PC-9 (cell line): Measurements from ENCODE around the gene VEGFB. TPM values are rescaled to one million over a fixed set of nuclear protein-coding genes. Genes with fewer than 3 reads are reported as not detected.

Experiments used
- BruUV-seq: library from RNA; stranded (reverse); fragments of 400-500 nt; replicated peaks from 2 replicates; lab custom pipeline; 2021; lab: Mats Ljungman, UMichigan
- CTCF ChIA-PET: fragments of 300-600 bp; sonication (Branson Sonifier 250); formaldehyde crosslinking; loops from one replicate; lab custom pipeline; 2022; ENCODE audit warnings: antibody characterized with exemption; lab: Charles Lee
- POLR2A ChIA-PET: fragments of 300-600 bp; sonication (Branson Sonifier 250); formaldehyde crosslinking; loops from one replicate; lab custom pipeline; 2022; ENCODE audit warnings: antibody characterized with exemption; ENCODE audit not compliant: unreplicated experiment; lab: Charles Lee
- DNase-seq, 2 experiments: peaks; one replicate each; pipeline versions ENCODE4 v3.0.0 to v3.0.0-alpha.2; 2015 to 2022; ENCODE audit warnings: mixed read lengths in 1 of 2
- H2AFZ ChIP-seq: fragments of 200-600 bp; sonication (generic); 2 replicates; pipeline ENCODE4 v1.8.1; 2017; ENCODE audit warnings: antibody characterized with exemption
- H3F3A ChIP-seq: fragments of 200-600 bp; sonication (generic); 2 replicates; pipeline ENCODE4 v1.8.1; 2017; ENCODE audit warnings: antibody characterized with exemption, mild to moderate bottlenecking, low read depth; ENCODE audit not compliant: insufficient read depth
- H3K27ac ChIP-seq: fragments of 200-600 bp; sonication (generic); 2 replicates; pipeline ENCODE4 v1.6.1; 2016; ENCODE audit warnings: mixed run types
- H3K27me3 ChIP-seq: fragments of 200-600 bp; sonication (generic); 2 replicates; pipeline ENCODE4 v1.6.1; 2016; ENCODE audit warnings: low read depth, mixed run types; ENCODE audit not compliant: insufficient read depth
- H3K36me3 ChIP-seq: fragments of 200-600 bp; sonication (generic); 2 replicates; pipeline ENCODE4 v1.6.1; 2016; ENCODE audit warnings: low read depth, mixed run types
- H3K4me1 ChIP-seq: fragments of 200-600 bp; sonication (generic); replicated peaks from 2 replicates; pipeline ENCODE4 v1.6.1; 2016; ENCODE audit warnings: mixed run types; ENCODE audit not compliant: insufficient read depth
- H3K4me2 ChIP-seq: fragments of 200-600 bp; sonication (generic); 2 replicates; pipeline ENCODE4 v1.6.1; 2017; ENCODE audit warnings: mixed run types
- H3K4me3 ChIP-seq: fragments of 200-600 bp; sonication (generic); 2 replicates; pipeline ENCODE4 v1.6.1; 2016; ENCODE audit warnings: mixed run types
- H3K79me2 ChIP-seq: fragments of 200-600 bp; sonication (generic); 2 replicates; pipeline ENCODE4 v1.6.1; 2017; ENCODE audit warnings: low read depth, mixed run types
- H3K9me2 ChIP-seq: fragments of 200-600 bp; sonication (generic); 2 replicates; pipeline ENCODE4 v1.8.1; 2017; ENCODE audit warnings: mild to moderate bottlenecking; ENCODE audit not compliant: insufficient read depth
- H3K9me3 ChIP-seq: fragments of 200-600 bp; sonication (generic); 2 replicates; pipeline ENCODE4 v1.8.1; 2016; ENCODE audit warnings: low read depth; ENCODE audit not compliant: insufficient read depth
- H4K20me1 ChIP-seq: fragments of 200-600 bp; sonication (generic); 2 replicates; pipeline ENCODE4 v1.8.1; 2017; ENCODE audit not compliant: insufficient read depth
- CTCF ChIP-seq: fragments of 200-600 bp; sonication (generic); conservative IDR thresholded peaks from 2 replicates; pipeline ENCODE4 v1.6.1; 2017; ENCODE audit warnings: mixed run types, antibody characterized with exemption, mild to moderate bottlenecking, moderate library complexity
- EZH2 ChIP-seq: fragments of 200-600 bp; sonication (generic); IDR thresholded peaks from 2 replicates; pipeline ENCODE4 v1.8.0; 2017; ENCODE audit warnings: antibody characterized with exemption, low read depth
- intact Hi-C: fragments of 100-400 bp; cut with micrococcal nuclease; formaldehyde crosslinking; loops from one replicate; pipeline ENCODE4 v1.10.0; 2022; ENCODE audit not compliant: unreplicated experiment
- total RNA-seq: library from RNA; stranded (reverse); gene quantifications from 2 replicates; pipeline ENCODE4 v1.2.3, GENCODE V29; 2021

The VEGFB gene
- total RNA-seq, 1 experiment from 2014 or later: 129 TPM

- TF ChIP-seq EZH2 (no peak), CTCF (peak; percentile 44; the same call in 1 of the 2 replicates)
- H3K9me2 ChIP-seq: no peaks in the 10 kb centered on the region
- H3K4me1 ChIP-seq: peaks cover 22% of the 10 kb centered on the region
- intact Hi-C loops: loop anchor here (1.0 kb wide), 1 partner anchor 16 kb away; no protein-coding TSS in a partner anchor
- H3K79me2 ChIP-seq: peaks cover 15% of the 10 kb centered on the region; the same call in 1 of the 2 replicates
- TSS peak; percentile 9 for BruUV-seq
- H4K20me1 ChIP-seq: no peaks in the 10 kb centered on the region
- peak overlapping the region; percentile 82 for H3K4me2 ChIP-seq
- peaks cover 17% of the 10 kb centered on the region; the same call in 1 of the 2 replicates for H3F3A ChIP-seq
- H3K27me3 ChIP-seq: no peaks in the 10 kb centered on the region
- H3K36me3 ChIP-seq: no peaks in the 10 kb centered on the region
- POLR2A ChIA-PET: interaction anchor here (1.0 kb wide), 1 partner anchor 15 kb away, joined by 3 read pairs; no protein-coding TSS in a partner anchor
- H2AFZ ChIP-seq: peak overlapping the region; percentile 83
- H3K27ac ChIP-seq: no peak overlapping the region
- CTCF ChIA-PET: interaction anchor here (0.6 to 0.7 kb wide), 4 partner anchors 14 to 587 kb away, joined by 3 to 11 read pairs (median 6); partner anchors contain the start of gene CATSPERZ
- H3K4me3 ChIP-seq: peak overlapping the region; percentile 67
- no peaks in the 10 kb centered on the region for H3K9me3 ChIP-seq
- DNase-seq: peak in 1 of 2 experiments; percentile 59
Measured at GRCh38 chr11:64285885-64286800, 51.8 kb downstream of the VEGFB start.

GRCh38 chr11:64286801-64287159 is 52.4 kb downstream of the VEGFB start:
- no peak overlapping the region for H2AFZ ChIP-seq
- ChIA-PET CTCF (interaction anchor here (0.6 kb wide), 1 partner anchor 34 kb away, joined by 5 read pairs; no protein-coding TSS in a partner anchor), POLR2A (interaction anchor here (1.0 kb wide), 1 partner anchor 15 kb away, joined by 3 read pairs; no protein-coding TSS in a partner anchor)
- no peak for DNase-seq
- no peak overlapping the region for H3K27ac ChIP-seq
- H3K9me2 ChIP-seq: no peaks in the 10 kb centered on the region
- intact Hi-C loops: no loop called here
- no peaks in the 10 kb centered on the region for H3K27me3 ChIP-seq
- no peaks in the 10 kb centered on the region for H3K9me3 ChIP-seq
- H4K20me1 ChIP-seq: no peaks in the 10 kb centered on the region
- peak overlapping the region; percentile 67; the same call in 1 of the 2 replicates for H3K4me3 ChIP-seq
- H3K4me2 ChIP-seq: peak overlapping the region; percentile 82
- no TSS peak for BruUV-seq
- peaks cover 17% of the 10 kb centered on the region; the same call in 1 of the 2 replicates for H3F3A ChIP-seq
- H3K79me2 ChIP-seq: peaks cover 15% of the 10 kb centered on the region; the same call in 1 of the 2 replicates
- H3K4me1 ChIP-seq: peaks cover 22% of the 10 kb centered on the region
- no peaks in the 10 kb centered on the region for H3K36me3 ChIP-seq
- no peak for TF ChIP-seq CTCF
- TF ChIP-seq EZH2: no peak

GRCh38 chr11:64287676-64288352 is 53.4 kb downstream of the VEGFB start:
- Histone ChIP-seq H3K27ac (no peak overlapping the region), H3K4me3 (no peak overlapping the region), H3K9me3 (no peaks in the 10 kb centered on the region), H3K27me3 (no peaks in the 10 kb centered on the region), H3K4me2 (no peak overlapping the region), H3K9me2 (no peaks in the 10 kb centered on the region), H3K79me2 (peaks cover 15% of the 10 kb centered on the region; the same call in 1 of the 2 replicates), H2AFZ (no peak overlapping the region), H3F3A (peaks cover 17% of the 10 kb centered on the region; the same call in 1 of the 2 replicates), H4K20me1 (no peaks in the 10 kb centered on the region), H3K4me1 (peaks cover 22% of the 10 kb centered on the region), H3K36me3 (no peaks in the 10 kb centered on the region)
- ChIA-PET CTCF (no interaction called here), POLR2A (no interaction called here)
- TF ChIP-seq CTCF (no peak), EZH2 (no peak)
- peak in 1 of 2 experiments; percentile 15 for DNase-seq
- no TSS peak for BruUV-seq
- intact Hi-C loops: no loop called here
